ENCODE data around the gene C11orf86.
A peak's percentile ranks its signal among the peaks of the same experiment; 100 is the strongest.

Gene C11orf86

GRCh38 chr11:66934950-66935779 is 39.9 kb upstream of the C11orf86 start:
- Histone ChIP-seq H3K27ac (ENCODE audit: low read length, poor library complexity, severe bottlenecking) (no peak overlapping the region), H3K79me1 (replicated peaks; ENCODE audit: low read length, poor library complexity, severe bottlenecking) (peaks cover 11% of the 10 kb centered on the region), H4K8ac (ENCODE audit: low read length) (no peak overlapping the region), H2BK5ac (ENCODE audit: low read depth, low read length, poor library complexity, severe bottlenecking) (no peak overlapping the region), H3K23ac (ENCODE audit: low read length in 2 of 2) (no peak overlapping the region), H3K9me3 (ENCODE audit: control insufficient read depth, low read length) (no peaks in the 10 kb centered on the region), H3K9ac (ENCODE audit: low read length) (no peak overlapping the region), H3K18ac (ENCODE audit: low read depth in 1 of 2, low read length in 2 of 2) (peak overlapping the region in 1 of 2 experiments; percentile 16), H2AFZ (ENCODE audit: low read depth, low read length) (no peak overlapping the region), H3K4me3 (ENCODE audit: insufficient read depth in 1 of 2, low read depth in 1 of 2, low read length in 2 of 2) (no peak overlapping the region), H3K4me2 (ENCODE audit: low read length, poor library complexity, severe bottlenecking) (no peak overlapping the region), H3K4me1 (ENCODE audit: control insufficient read depth, insufficient read depth, low read depth, low read length) (peaks cover 8% of the 10 kb centered on the region), H3K14ac (ENCODE audit: low read length in 2 of 2) (no peak overlapping the region), H3K27me3 (ENCODE audit: control insufficient read depth in 1 of 2, insufficient read depth in 1 of 2, low read length in 2 of 2) (no peaks in the 10 kb centered on the region), H2BK15ac (ENCODE audit: low read depth, poor library complexity, severe bottlenecking) (no peak overlapping the region), H4K91ac (ENCODE audit: low read length) (no peak overlapping the region), H2AK5ac (ENCODE audit: low read length, severe bottlenecking) (no peak overlapping the region), H2BK120ac (ENCODE audit: low read depth, low read length) (no peak overlapping the region), H3K4ac (ENCODE audit: low read depth in 1 of 2, low read length in 2 of 2) (no peak overlapping the region), H3K36me3 (ENCODE audit: control insufficient read depth in 1 of 2, insufficient read depth in 2 of 2, low read depth in 1 of 2, low read length in 2 of 2) (no peaks in the 10 kb centered on the region), H2BK12ac (ENCODE audit: low read length in 2 of 2) (no peak overlapping the region)
- 75% methylated on average over 9 of the region's 9 CpGs for WGBS
- DNase-seq: peak; percentile 66

GRCh38 chr11:66936311-66936711 is 38.8 kb upstream of the C11orf86 start:
- H2BK15ac ChIP-seq (ENCODE audit: low read depth, poor library complexity, severe bottlenecking): no peak overlapping the region
- H3K4me1 ChIP-seq (ENCODE audit: control insufficient read depth, insufficient read depth, low read depth, low read length): peaks cover 8% of the 10 kb centered on the region
- DNase-seq: peak; percentile 73
- H2BK120ac ChIP-seq (ENCODE audit: low read depth, low read length): no peak overlapping the region
- H3K36me3 ChIP-seq (ENCODE audit: control insufficient read depth in 1 of 2, insufficient read depth in 2 of 2, low read depth in 1 of 2, low read length in 2 of 2): peaks cover 3 to 4% of the 10 kb centered on the region in 2 experiments
- no peak overlapping the region for H2BK5ac ChIP-seq (ENCODE audit: low read depth, low read length, poor library complexity, severe bottlenecking)
- H3K4ac ChIP-seq (ENCODE audit: low read depth in 1 of 2, low read length in 2 of 2): no peak overlapping the region
- no peaks in the 10 kb centered on the region for H3K27me3 ChIP-seq (ENCODE audit: control insufficient read depth in 1 of 2, insufficient read depth in 1 of 2, low read length in 2 of 2)
- no peak overlapping the region for H3K23ac ChIP-seq (ENCODE audit: low read length in 2 of 2)
- H4K8ac ChIP-seq (ENCODE audit: low read length): no peak overlapping the region
- H3K18ac ChIP-seq (ENCODE audit: low read depth in 1 of 2, low read length in 2 of 2): no peak overlapping the region
- H3K79me1 ChIP-seq (replicated peaks; ENCODE audit: low read length, poor library complexity, severe bottlenecking): peaks cover 11% of the 10 kb centered on the region
- H3K14ac ChIP-seq (ENCODE audit: low read length in 2 of 2): no peak overlapping the region
- H3K27ac ChIP-seq (ENCODE audit: low read length, poor library complexity, severe bottlenecking): no peak overlapping the region
- no peak overlapping the region for H3K4me2 ChIP-seq (ENCODE audit: low read length, poor library complexity, severe bottlenecking)
- H2AK5ac ChIP-seq (ENCODE audit: low read length, severe bottlenecking): no peak overlapping the region
- 75% methylated on average over 1 of the region's 2 CpGs for WGBS
- no peak overlapping the region for H2BK12ac ChIP-seq (ENCODE audit: low read length in 2 of 2)
- no peak overlapping the region for H3K9ac ChIP-seq (ENCODE audit: low read length)
- no peak overlapping the region for H4K91ac ChIP-seq (ENCODE audit: low read length)
- no peaks in the 10 kb centered on the region for H3K9me3 ChIP-seq (ENCODE audit: control insufficient read depth, low read length)
- no peak overlapping the region for H2AFZ ChIP-seq (ENCODE audit: low read depth, low read length)
- no peak overlapping the region for H3K4me3 ChIP-seq (ENCODE audit: insufficient read depth in 1 of 2, low read depth in 1 of 2, low read length in 2 of 2)

GRCh38 chr11:66937193-66937733 is 37.8 kb upstream of the C11orf86 start:
- Histone ChIP-seq H3K4me3 (ENCODE audit: insufficient read depth in 1 of 2, low read depth in 1 of 2, low read length in 2 of 2) (no peak overlapping the region), H3K14ac (ENCODE audit: low read length in 2 of 2) (no peak overlapping the region), H2AFZ (ENCODE audit: low read depth, low read length) (no peak overlapping the region), H3K9ac (ENCODE audit: low read length) (no peak overlapping the region), H3K4me1 (ENCODE audit: control insufficient read depth, insufficient read depth, low read depth, low read length) (peaks cover 8% of the 10 kb centered on the region), H2BK120ac (ENCODE audit: low read depth, low read length) (no peak overlapping the region), H3K4me2 (ENCODE audit: low read length, poor library complexity, severe bottlenecking) (no peak overlapping the region), H3K79me1 (replicated peaks; ENCODE audit: low read length, poor library complexity, severe bottlenecking) (peaks cover 11% of the 10 kb centered on the region), H3K18ac (ENCODE audit: low read depth in 1 of 2, low read length in 2 of 2) (no peak overlapping the region), H3K27ac (ENCODE audit: low read length, poor library complexity, severe bottlenecking) (no peak overlapping the region), H2AK5ac (ENCODE audit: low read length, severe bottlenecking) (no peak overlapping the region), H3K27me3 (ENCODE audit: control insufficient read depth in 1 of 2, insufficient read depth in 1 of 2, low read length in 2 of 2) (no peaks in the 10 kb centered on the region), H3K4ac (ENCODE audit: low read depth in 1 of 2, low read length in 2 of 2) (no peak overlapping the region), H3K36me3 (ENCODE audit: control insufficient read depth in 1 of 2, insufficient read depth in 2 of 2, low read depth in 1 of 2, low read length in 2 of 2) (peaks cover 3 to 5% of the 10 kb centered on the region in 2 experiments), H3K23ac (ENCODE audit: low read length in 2 of 2) (no peak overlapping the region), H2BK12ac (ENCODE audit: low read length in 2 of 2) (no peak overlapping the region), H3K9me3 (ENCODE audit: control insufficient read depth, low read length) (no peaks in the 10 kb centered on the region), H2BK15ac (ENCODE audit: low read depth, poor library complexity, severe bottlenecking) (no peak overlapping the region), H2BK5ac (ENCODE audit: low read depth, low read length, poor library complexity, severe bottlenecking) (no peak overlapping the region), H4K91ac (ENCODE audit: low read length) (no peak overlapping the region), H4K8ac (ENCODE audit: low read length) (no peak overlapping the region)
- no peak for DNase-seq
- WGBS: 100% methylated on average over 1 of the region's 1 CpG

GRCh38 chr11:66938582-66939135 is 36.4 kb upstream of the C11orf86 start:
- no peak overlapping the region for H3K23ac ChIP-seq (ENCODE audit: low read length in 2 of 2)
- H3K4me3 ChIP-seq (ENCODE audit: insufficient read depth in 1 of 2, low read depth in 1 of 2, low read length in 2 of 2): no peak overlapping the region
- peaks cover 8% of the 10 kb centered on the region for H3K4me1 ChIP-seq (ENCODE audit: control insufficient read depth, insufficient read depth, low read depth, low read length)
- no peak overlapping the region for H3K4me2 ChIP-seq (ENCODE audit: low read length, poor library complexity, severe bottlenecking)
- H2BK12ac ChIP-seq (ENCODE audit: low read length in 2 of 2): no peak overlapping the region
- H2AFZ ChIP-seq (ENCODE audit: low read depth, low read length): no peak overlapping the region
- no peak overlapping the region for H3K14ac ChIP-seq (ENCODE audit: low read length in 2 of 2)
- no peak overlapping the region for H3K9ac ChIP-seq (ENCODE audit: low read length)
- H3K9me3 ChIP-seq (ENCODE audit: control insufficient read depth, low read length): no peaks in the 10 kb centered on the region
- 99% methylated on average over 5 of the region's 5 CpGs for WGBS
- H3K36me3 ChIP-seq (ENCODE audit: control insufficient read depth in 1 of 2, insufficient read depth in 2 of 2, low read depth in 1 of 2, low read length in 2 of 2): peaks cover 3 to 8% of the 10 kb centered on the region in 2 experiments
- no peak overlapping the region for H3K27ac ChIP-seq (ENCODE audit: low read length, poor library complexity, severe bottlenecking)
- no peak overlapping the region for H2AK5ac ChIP-seq (ENCODE audit: low read length, severe bottlenecking)
- H3K27me3 ChIP-seq (ENCODE audit: control insufficient read depth in 1 of 2, insufficient read depth in 1 of 2, low read length in 2 of 2): no peaks in the 10 kb centered on the region
- H2BK15ac ChIP-seq (ENCODE audit: low read depth, poor library complexity, severe bottlenecking): no peak overlapping the region
- H4K91ac ChIP-seq (ENCODE audit: low read length): no peak overlapping the region
- no peak overlapping the region for H4K8ac ChIP-seq (ENCODE audit: low read length)
- H2BK120ac ChIP-seq (ENCODE audit: low read depth, low read length): no peak overlapping the region
- H3K4ac ChIP-seq (ENCODE audit: low read depth in 1 of 2, low read length in 2 of 2): no peak overlapping the region
- H2BK5ac ChIP-seq (ENCODE audit: low read depth, low read length, poor library complexity, severe bottlenecking): no peak overlapping the region
- peaks cover 7% of the 10 kb centered on the region for H3K79me1 ChIP-seq (replicated peaks; ENCODE audit: low read length, poor library complexity, severe bottlenecking)
- H3K18ac ChIP-seq (ENCODE audit: low read depth in 1 of 2, low read length in 2 of 2): no peak overlapping the region
- DNase-seq: no peak

Measured in mesenchymal stem cell (in vitro differentiated cells and primary cell).